ENCODE results near the gene EIF2B1. TPM values are rescaled to one million over a fixed set of nuclear protein-coding genes. Genes with fewer than 3 reads are reported as not detected.

The EIF2B1 gene
- total and polyA plus RNA-seq, 9 of the 15 experiments (the other 6 are each of a cell fraction or from before 2014, with no cell fraction given) = 35.7 to 195 (median 67.8) TPM

GRCh38 chr12:123601602-123602489 lies 31.6 kb downstream of the EIF2B1 start, which contains the start of gene DDX55 (continued):
- TF ChIP-seq MGA (IDR thresholded peaks at IDR 0.05) (peak; percentile 93), ZNF583 (CRISPR knock-in tag; IDR thresholded peaks at IDR 0.05) (0 out of 2 replicates have a peak, but pooled peaks have one; percentile 16), TAF9B (IDR thresholded peaks at IDR 0.05; ENCODE audit: partially characterized antibody) (peak; percentile 94), JUND (IDR thresholded peaks at IDR 0.05; ENCODE audit: borderline replicate concordance, low read depth, low read length) (peak; percentile 43), JUND (tag; IDR thresholded peaks at IDR 0.05; ENCODE audit: borderline replicate concordance, low read depth, low read length) (no peak; the same call in 2 of the 3 replicates), SAP30 (IDR thresholded peaks at IDR 0.05; ENCODE audit: borderline replicate concordance, insufficient read depth, low read depth, low read length, poor library complexity, severe bottlenecking) (peak; percentile 95), PHTF2 (CRISPR knock-in tag; IDR thresholded peaks at IDR 0.05) (no peak), ZNF584 (CRISPR knock-in tag; IDR thresholded peaks at IDR 0.05; ENCODE audit: low read depth) (no peak), GTF2F1 (IDR thresholded peaks at IDR 0.05; ENCODE audit: low read depth, low read length) (peak; percentile 67), ZBTB1 (CRISPR knock-in tag; IDR thresholded peaks at IDR 0.05; ENCODE audit: borderline replicate concordance, low read depth) (peak; percentile 76; the same call in 1 of the 2 replicates), FOXJ3 (CRISPR knock-in tag; IDR thresholded peaks at IDR 0.05) (no peak), MYC (IDR thresholded peaks at IDR 0.05; ENCODE audit: low read depth, low read length) (peak; percentile 99), MYC (CRISPR knock-in tag; IDR thresholded peaks at IDR 0.05; ENCODE audit: borderline replicate concordance, low read depth) (peak; percentile 98), L3MBTL2 (IDR thresholded peaks at IDR 0.05) (peak; percentile 97)
- TF ChIP-seq, protein P1, sequence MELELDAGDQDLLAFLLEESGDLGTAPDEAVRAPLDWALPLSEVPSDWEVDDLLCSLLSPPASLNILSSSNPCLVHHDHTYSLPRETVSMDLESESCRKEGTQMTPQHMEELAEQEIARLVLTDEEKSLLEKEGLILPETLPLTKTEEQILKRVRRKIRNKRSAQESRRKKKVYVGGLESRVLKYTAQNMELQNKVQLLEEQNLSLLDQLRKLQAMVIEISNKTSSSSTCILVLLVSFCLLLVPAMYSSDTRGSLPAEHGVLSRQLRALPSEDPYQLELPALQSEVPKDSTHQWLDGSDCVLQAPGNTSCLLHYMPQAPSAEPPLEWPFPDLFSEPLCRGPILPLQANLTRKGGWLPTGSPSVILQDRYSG (tag; conservative IDR thresholded peaks at IDR 0.05; ENCODE audit: low read depth) = peak; percentile 86
